ENCODE data around the gene LAMA3.

The LAMA3 gene

GRCh38 chr18:23958036-23958435 is 268.8 kb downstream of the LAMA3 start:
- DNase-seq: no peak
- H3K27ac ChIP-seq: no peak overlapping the region

GRCh38 chr18:23963443-23964165 is 274.4 kb downstream of the LAMA3 start:
- Histone ChIP-seq H3K4me3 (ENCODE audit: low read depth, low read length) (no peak overlapping the region), H3K9me3 (ENCODE audit: severe bottlenecking) (no peaks in the 10 kb centered on the region), H3K36me3 (no peaks in the 10 kb centered on the region), H3K27ac (no peak overlapping the region), H3K27me3 (ENCODE audit: insufficient read depth, low read depth, severe bottlenecking) (no peaks in the 10 kb centered on the region)
- TF ChIP-seq CTCF (IDR thresholded peaks at IDR 0.05; ENCODE audit: low read depth, low read length): peak; percentile 19; the same call in 1 of the 2 replicates
- DNase-seq: no peak

More at GRCh38 chr18:23958036-23958435, 268.8 kb downstream of the LAMA3 start:
- Histone ChIP-seq H3K36me3 (no peaks in the 10 kb centered on the region), H3K4me3 (ENCODE audit: low read depth, low read length) (no peak overlapping the region), H3K9me3 (ENCODE audit: severe bottlenecking) (no peaks in the 10 kb centered on the region), H3K27me3 (ENCODE audit: insufficient read depth, low read depth, severe bottlenecking) (no peaks in the 10 kb centered on the region)
- TF ChIP-seq CTCF (IDR thresholded peaks at IDR 0.05; ENCODE audit: low read depth, low read length): no peak

- no peak overlapping the region for H3K27ac ChIP-seq
- no peak for DNase-seq
- no peak for TF ChIP-seq CTCF (IDR thresholded peaks at IDR 0.05; ENCODE audit: low read depth, low read length)
Measured at GRCh38 chr18:23964282-23965238, 275.3 kb downstream of the LAMA3 start.

GRCh38 chr18:23966909-23967308 is 277.7 kb downstream of the LAMA3 start:
- DNase-seq: no peak
- Histone ChIP-seq H3K4me3 (ENCODE audit: low read depth, low read length) (no peak overlapping the region), H3K36me3 (no peaks in the 10 kb centered on the region), H3K27me3 (ENCODE audit: insufficient read depth, low read depth, severe bottlenecking) (no peaks in the 10 kb centered on the region), H3K27ac (no peak overlapping the region), H3K9me3 (ENCODE audit: severe bottlenecking) (no peaks in the 10 kb centered on the region)
- no peak for TF ChIP-seq CTCF (IDR thresholded peaks at IDR 0.05; ENCODE audit: low read depth, low read length)

More at GRCh38 chr18:23964282-23965238, 275.3 kb downstream of the LAMA3 start:
- Histone ChIP-seq H3K9me3 (ENCODE audit: severe bottlenecking) (no peaks in the 10 kb centered on the region), H3K36me3 (no peaks in the 10 kb centered on the region), H3K4me3 (ENCODE audit: low read depth, low read length) (no peak overlapping the region), H3K27me3 (ENCODE audit: insufficient read depth, low read depth, severe bottlenecking) (no peaks in the 10 kb centered on the region)

GRCh38 chr18:23967321-23968089 is 278.3 kb downstream of the LAMA3 start:
- no peaks in the 10 kb centered on the region for H3K36me3 ChIP-seq
- no peak for TF ChIP-seq CTCF (IDR thresholded peaks at IDR 0.05; ENCODE audit: low read depth, low read length)
- no peaks in the 10 kb centered on the region for H3K27me3 ChIP-seq (ENCODE audit: insufficient read depth, low read depth, severe bottlenecking)
- no peak overlapping the region for H3K4me3 ChIP-seq (ENCODE audit: low read depth, low read length)
- H3K9me3 ChIP-seq (ENCODE audit: severe bottlenecking): no peaks in the 10 kb centered on the region
- H3K27ac ChIP-seq: no peak overlapping the region
- no peak for DNase-seq

Data from WERI-Rb-1 (cell line).